A673 (cell line): ENCODE measurements around the gene MICAL2.

Source experiments
- EZH2 ChIP-seq: fragments of 200-600 bp; sonication (generic); IDR thresholded peaks from 2 replicates; pipeline ENCODE4 v1.6.1; 2017; ENCODE audit warnings: borderline replicate concordance, low read depth, mild to moderate bottlenecking, mixed read lengths, antibody characterized with exemption, low read length; ENCODE audit not compliant: poor library complexity, severe bottlenecking
- TF ChIP-seq, protein P1 (sequence below): fragments of 300-800, 200-600 bp; sonication (generic); conservative IDR thresholded peaks from 2 replicates; pipeline ENCODE4 v1.5.1; 2017; ENCODE audit warnings: low read depth, mild to moderate bottlenecking, antibody characterized with exemption, low read length, moderate library complexity, mixed read lengths

DNA sequence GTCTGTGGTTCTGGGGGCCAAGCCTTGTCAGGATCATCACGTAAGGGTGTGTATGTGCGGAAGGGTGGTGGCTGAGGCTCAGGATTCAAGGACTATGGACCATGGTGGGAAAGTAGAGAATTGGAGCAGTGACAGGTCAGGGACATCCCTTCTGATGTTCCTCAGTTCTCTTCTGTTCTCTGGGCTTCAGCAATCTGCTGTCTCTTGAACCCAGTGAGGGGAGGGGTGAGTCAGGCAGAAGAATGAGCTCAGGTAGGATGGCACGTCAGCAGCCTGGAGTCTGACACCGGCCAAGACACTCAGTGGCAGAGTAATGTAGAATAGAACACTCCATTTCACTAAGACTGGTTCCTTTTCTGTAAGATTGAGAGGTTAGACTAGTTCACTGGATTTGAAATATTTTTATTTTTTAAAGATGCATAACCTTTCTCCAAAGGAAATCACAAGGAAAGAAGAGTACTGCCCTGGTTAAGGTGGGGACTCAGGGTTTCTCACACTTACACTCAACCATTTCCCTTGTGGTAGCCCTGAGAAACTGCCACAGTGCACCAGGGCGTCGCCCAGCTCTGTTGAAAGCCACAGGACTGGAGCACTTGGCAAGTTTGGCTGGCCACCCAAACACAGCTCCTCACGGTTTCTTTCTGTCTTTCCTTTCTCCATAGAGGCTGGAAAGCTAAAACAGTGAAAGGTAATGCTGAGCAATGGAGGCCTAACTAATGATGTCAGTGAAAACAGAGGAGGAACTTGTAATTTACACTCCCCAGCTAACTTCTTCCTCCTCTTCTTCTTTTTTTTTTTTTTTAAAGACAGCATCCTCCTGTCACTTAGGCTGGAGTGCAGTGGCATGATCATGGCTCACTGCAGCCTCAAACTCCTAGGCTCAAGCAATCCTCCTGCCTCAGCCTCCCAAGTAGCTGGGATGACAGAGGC lies 23.1 kb upstream of the MICAL2 start:
- TF ChIP-seq, protein P1, sequence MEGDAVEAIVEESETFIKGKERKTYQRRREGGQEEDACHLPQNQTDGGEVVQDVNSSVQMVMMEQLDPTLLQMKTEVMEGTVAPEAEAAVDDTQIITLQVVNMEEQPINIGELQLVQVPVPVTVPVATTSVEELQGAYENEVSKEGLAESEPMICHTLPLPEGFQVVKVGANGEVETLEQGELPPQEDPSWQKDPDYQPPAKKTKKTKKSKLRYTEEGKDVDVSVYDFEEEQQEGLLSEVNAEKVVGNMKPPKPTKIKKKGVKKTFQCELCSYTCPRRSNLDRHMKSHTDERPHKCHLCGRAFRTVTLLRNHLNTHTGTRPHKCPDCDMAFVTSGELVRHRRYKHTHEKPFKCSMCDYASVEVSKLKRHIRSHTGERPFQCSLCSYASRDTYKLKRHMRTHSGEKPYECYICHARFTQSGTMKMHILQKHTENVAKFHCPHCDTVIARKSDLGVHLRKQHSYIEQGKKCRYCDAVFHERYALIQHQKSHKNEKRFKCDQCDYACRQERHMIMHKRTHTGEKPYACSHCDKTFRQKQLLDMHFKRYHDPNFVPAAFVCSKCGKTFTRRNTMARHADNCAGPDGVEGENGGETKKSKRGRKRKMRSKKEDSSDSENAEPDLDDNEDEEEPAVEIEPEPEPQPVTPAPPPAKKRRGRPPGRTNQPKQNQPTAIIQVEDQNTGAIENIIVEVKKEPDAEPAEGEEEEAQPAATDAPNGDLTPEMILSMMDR, result no peak
- no peak for TF ChIP-seq EZH2
